K562 (cell line): ENCODE measurements around the gene NDOR1. TPM values are rescaled to one million over a fixed set of nuclear protein-coding genes. Genes with fewer than 3 reads are reported as not detected.

Experiments
- ATAC-seq: fragments of 200-7000 bp; cut with Tn5 transposase; 3 replicates; pipeline ENCODE4 v1.9.1; 2020; ENCODE audit warnings: moderate library complexity
- BruUV-seq: library from RNA; stranded (reverse); fragments of 400-500 nt; replicated peaks from 2 replicates; lab custom pipeline; 2021; lab: Mats Ljungman, UMichigan
- CTCF ChIA-PET: fragments of 300-600 bp; formaldehyde crosslinking; extraction: SDS; loops from one replicate; lab custom pipeline; 2021; ENCODE audit warnings: low intra/inter-chr PET ratio; lab: Yijun Ruan, JAX
- POLR2A ChIA-PET: fragments of 300-600, 350-650 bp; sonication (Branson Sonifier 250); formaldehyde crosslinking; extraction: SDS; loops from one replicate; lab custom pipeline; 2021; ENCODE audit warnings: antibody characterized with exemption, inconsistent platforms; lab: Yijun Ruan, JAX
- DNase-seq, 4 experiments: peaks; one replicate each; pipeline versions ENCODE4 v3.0.0 to v3.0.0-alpha.2; 2011 to 2018; ENCODE audit warnings: low spot score in 3 of 4, mixed read lengths in 3 of 4; ENCODE audit errors: extremely low read depth in 1 of 4
- FAIRE-seq: peaks from 2 replicates; lab custom pipeline; 2011; peaks lifted over from hg19 to GRCh38; lab: Jason Lieb, UNC
- H2AFZ ChIP-seq: 2 replicates; pipeline ENCODE4 v1.6.0; 2011; ENCODE audit warnings: low read depth, low read length, control low read depth, inconsistent platforms
- H3K27ac ChIP-seq: fragments of 200-600 bp; 3 replicates; pipeline ENCODE4 v1.8.0; 2011; ENCODE audit warnings: low read depth, mild to moderate bottlenecking, control low read depth, inconsistent platforms, low read length, moderate library complexity, mixed read lengths; ENCODE audit errors: extremely low read depth
- H3K27me3 ChIP-seq, 2 experiments: fragments of 300-600 bp in 1 of 2; 2 replicates in 1 of 2; 3 replicates in 1 of 2; pipeline versions ENCODE4 v1.6.0 to v1.8.0; 2011; ENCODE audit warnings: inconsistent platforms in 2 of 2, low read length in 2 of 2, mild to moderate bottlenecking in 1 of 2, mixed read lengths in 1 of 2, moderate library complexity in 1 of 2; ENCODE audit not compliant: control insufficient read depth in 2 of 2, insufficient read depth in 2 of 2
- H3K36me3 ChIP-seq: fragments of 300-600 bp; 3 replicates; pipeline ENCODE4 v1.8.0; 2011; ENCODE audit warnings: mild to moderate bottlenecking, low read length, inconsistent platforms; ENCODE audit not compliant: control insufficient read depth, insufficient read depth
- H3K4me1 ChIP-seq, 2 experiments: fragments of 200-600 bp in 1 of 2; replicated peaks in 1 of 2; 2 replicates in 1 of 2; 3 replicates in 1 of 2; pipeline versions ENCODE4 v1.5.1 to v1.8.0; 2011; ENCODE audit warnings: inconsistent platforms in 2 of 2, low read length in 2 of 2, mild to moderate bottlenecking in 1 of 2, mixed read lengths in 1 of 2, moderate library complexity in 1 of 2; ENCODE audit not compliant: control insufficient read depth in 2 of 2, insufficient read depth in 2 of 2
- H3K4me2 ChIP-seq: 2 replicates; pipeline ENCODE4 v1.6.1; 2011; ENCODE audit warnings: low read length, control low read depth, inconsistent platforms, mixed read lengths; ENCODE audit not compliant: insufficient read depth
- H3K4me3 ChIP-seq: fragments of 200-600 bp; sonication (generic), shearing (Covaris generic); 2 replicates; pipeline ENCODE4 v1.5.1; 2016; ENCODE audit warnings: control low read depth, inconsistent platforms
- H3K79me2 ChIP-seq: fragments of 200-600 bp; 3 replicates; pipeline ENCODE4 v1.8.0; 2011; ENCODE audit warnings: low read length, inconsistent platforms; ENCODE audit not compliant: control insufficient read depth, insufficient read depth
- H3K9ac ChIP-seq, 2 experiments: 2 replicates each; pipeline versions ENCODE4 v1.6.0 to v1.6.1; 2011; ENCODE audit warnings: low read depth in 2 of 2, low read length in 2 of 2, control low read depth in 1 of 2, inconsistent platforms in 1 of 2, mild to moderate bottlenecking in 1 of 2, mixed read lengths in 1 of 2; ENCODE audit not compliant: insufficient read depth in 1 of 2
- H3K9me1 ChIP-seq: one replicate; pipeline ENCODE4 v1.6.0; 2011; ENCODE audit warnings: inconsistent platforms, mild to moderate bottlenecking, low read length, moderate library complexity; ENCODE audit not compliant: control insufficient read depth, insufficient read depth
- H3K9me3 ChIP-seq: replicated peaks from 2 replicates; pipeline ENCODE4 v1.5.1; 2011; ENCODE audit warnings: low read depth, low read length, inconsistent platforms; ENCODE audit not compliant: control insufficient read depth, insufficient read depth
- H4K20me1 ChIP-seq: replicated peaks from 2 replicates; pipeline ENCODE4 v1.6.1; 2011; ENCODE audit warnings: low read length, inconsistent platforms, mixed read lengths; ENCODE audit not compliant: control insufficient read depth, insufficient read depth
- FOXO4 ChIP-seq: fragments of 450-650 bp; formaldehyde crosslinking; IDR thresholded peaks from 2 replicates; pipeline ENCODE4 v1.4.0; 2020; ENCODE audit warnings: mild to moderate bottlenecking, moderate library complexity
- GTF3C2 ChIP-seq: IDR thresholded peaks from 3 replicates; pipeline ENCODE4 v1.6.1; 2011; ENCODE audit warnings: borderline replicate concordance, mild to moderate bottlenecking, moderate library complexity; ENCODE audit not compliant: insufficient read length; ENCODE audit errors: extremely low read depth
- KAT2B ChIP-seq: IDR thresholded peaks from one replicate; pipeline ENCODE4 v1.6.1; 2012; ENCODE audit warnings: low read depth, mild to moderate bottlenecking, control low read depth, inconsistent platforms, low read length, moderate library complexity
- NFYB ChIP-seq: IDR thresholded peaks from 2 replicates; pipeline ENCODE4 v1.6.1; 2011; ENCODE audit warnings: mild to moderate bottlenecking, moderate library complexity; ENCODE audit not compliant: insufficient read length; ENCODE audit errors: extremely low read depth
- POLR2G ChIP-seq: fragments of 200-400 bp; formaldehyde crosslinking; IDR thresholded peaks from 2 replicates; pipeline ENCODE4 v1.6.1; 2017; ENCODE audit warnings: low read depth, mild to moderate bottlenecking, antibody characterized with exemption, low read length, moderate library complexity
- TFAP4 ChIP-seq: sonication (generic); formaldehyde crosslinking; IDR thresholded peaks from 2 replicates; pipeline ENCODE4 v1.8.0; 2022; ENCODE audit warnings: missing genetic modification reagents, mild to moderate bottlenecking, moderate library complexity, borderline replicate concordance
- ZBTB33 ChIP-seq: sonication (generic); formaldehyde crosslinking; IDR thresholded peaks from 2 replicates; pipeline ENCODE4 v1.8.1; 2023; ENCODE audit warnings: mild to moderate bottlenecking, missing genetic modification reagents
- ZBTB7A ChIP-seq: IDR thresholded peaks from 2 replicates; pipeline ENCODE4 v1.6.1; 2011; ENCODE audit warnings: low read depth, mild to moderate bottlenecking, low read length, moderate library complexity, borderline replicate concordance; ENCODE audit not compliant: control insufficient read depth
- ZNF75A ChIP-seq: fragments of 450-650 bp; formaldehyde crosslinking; IDR thresholded peaks from 2 replicates; pipeline ENCODE4 v1.4.0; 2020; ENCODE audit warnings: mild to moderate bottlenecking
- WGBS: fragments of 100-300 bp; shearing (Covaris generic); methylation state at CpG from one replicate; pipeline ENCODE4 v1.1.6; 2016; ENCODE audit warnings: low coverage, mixed read lengths; ENCODE audit not compliant: insufficient coverage; ENCODE audit errors: missing lambda C conversion rate; 5-methylcytosine and 5-hydroxymethylcytosine counted together
- in situ Hi-C: fragments of 300-500 bp; cut with MboI; formaldehyde crosslinking; loops from 4 replicates; pipeline ENCODE4 v1.15.0; 2018; ENCODE audit warnings: inconsistent platforms, mixed read lengths
- intact Hi-C: fragments of 100-400 bp; cut with micrococcal nuclease; formaldehyde crosslinking; loops from 2 replicates; pipeline ENCODE4 v1.14.2; 2022
- polyA plus RNA-seq, 8 experiments: library from polyadenylated mRNA; depleted of rRNA in 4 of 8; stranded (reverse) in 5 of 8; unstranded in 3 of 8; fragments of >200 nt; fragmentation: Nextera tagmentation in 2 of 8; fragmentation: Illumina TruSeq in 1 of 8; extraction: Ambion mirVana in 2 of 8; extraction: Trizol in 1 of 8; gene quantifications; 2 replicates each; pipeline versions ENCODE4 v1.2.1 to v1.2.3, GENCODE V29; 2011 to 2014; ENCODE audit warnings: inconsistent platforms in 1 of 8, missing spikeins in 1 of 8
- total RNA-seq, 7 experiments: library from RNA; depleted of rRNA in 6 of 7; stranded (reverse); fragments of >200 nt in 6 of 7; fragmentation: Illumina TruSeq in 2 of 7; extraction: Trizol in 2 of 7; gene quantifications; 2 replicates each; pipeline versions ENCODE4 v1.2.1 to v1.2.3, GENCODE V29; 2011 to 2021; ENCODE audit warnings: low replicate concordance in 1 of 7

The NDOR1 gene
- total and polyA plus RNA-seq, 9 of the 15 experiments (the other 6 are each of a cell fraction or from before 2014, with no cell fraction given): 0.06 to 36.9 (median 6.9) TPM

GRCh38 chr9:137236936-137237421, 31.5 kb downstream of the NDOR1 start (continued):
- no peak for TF ChIP-seq GTF3C2

- H3K27me3 ChIP-seq: no peaks in the 10 kb centered on the region
- H3K9me3 ChIP-seq: no peaks in the 10 kb centered on the region
- H3K9ac ChIP-seq: peak overlapping the region in 1 of 2 experiments; percentile 88; a peak in 2 of 4 replicates
- H3K4me1 ChIP-seq: peaks cover 23 to 91% of the 10 kb centered on the region in 2 experiments
- no peak overlapping the region for H2AFZ ChIP-seq
- intact Hi-C loops: no loop called here
- no peak overlapping the region for H3K4me2 ChIP-seq
- peaks cover 19% of the 10 kb centered on the region for H3K36me3 ChIP-seq
- H3K79me2 ChIP-seq: peaks cover 46% of the 10 kb centered on the region
- no TSS peak for BruUV-seq
- POLR2A ChIA-PET: interaction anchor here (0.6 to 0.7 kb wide), 2 partner anchors 66 to 195 kb away, joined by 3 to 4 read pairs; partner anchors contain the start of gene TMEM210
- in situ Hi-C loops: loop anchor here (25.0 kb wide), 1 partner anchor 451 kb away; the partner anchor contains the start of genes CCDC183 and TMEM141
- CTCF ChIA-PET: interaction anchor here (1.2 kb wide), 1 partner anchor 191 kb away, joined by 7 read pairs; the partner anchor contains the start of gene NPDC1
- FAIRE-seq (no peak), ATAC-seq (no peak), DNase-seq (no peak)
- H3K27ac ChIP-seq: no peak overlapping the region
- H3K9me1 ChIP-seq: peaks cover 8% of the 10 kb centered on the region
- H4K20me1 ChIP-seq: peaks cover 15% of the 10 kb centered on the region
- no peak overlapping the region for H3K4me3 ChIP-seq
- WGBS: 68% methylated on average over 12 of the region's 13 CpGs
- TF ChIP-seq ZBTB7A (peak; percentile 23; the same call in 1 of the 2 replicates), POLR2G (peak; percentile 30; the same call in 1 of the 2 replicates), NFYB (no peak), ZNF75A (no peak), FOXO4 (CRISPR knock-in tag) (no peak), TFAP4 (CRISPR knock-in tag) (peak; percentile 24; the same call in 1 of the 2 replicates), ZBTB33 (CRISPR knock-in tag) (peak; percentile 90), KAT2B (no peak)
These were observed 32.5 kb downstream of the NDOR1 start for GRCh38 chr9:137237759-137238726.
